ENCODE data around the gene TEX11.
"Not testable (repeated sequence)": the region's sequence is repeated elsewhere in the genome, so short reads cannot be mapped to it uniquely, and the experiment has no call there.

The TEX11 gene

GRCh38 chrX:70577442-70577841, 331.1 kb downstream of the TEX11 start:
- Histone ChIP-seq H3K79me2 (ENCODE audit: low read length) (no peaks in the 10 kb centered on the region), H3K27ac (ENCODE audit: low read length) (no peak overlapping the region), H3K9me3 (ENCODE audit: insufficient read depth, low read length) (no peaks in the 10 kb centered on the region), H3K4me2 (ENCODE audit: low read length) (no peak overlapping the region), H3K4me3 (ENCODE audit: low read length) (no peak overlapping the region), H3K36me3 (replicated peaks; ENCODE audit: low read depth, low read length) (no peaks in the 10 kb centered on the region), H2AFZ (ENCODE audit: low read depth, low read length) (no peak overlapping the region), H3K4me1 (ENCODE audit: low read length) (no peaks in the 10 kb centered on the region), H3K9ac (ENCODE audit: low read length) (no peak overlapping the region), H3K27me3 (ENCODE audit: low read depth, low read length) (no peaks in the 10 kb centered on the region), H4K20me1 (ENCODE audit: insufficient read depth, low read length) (no peaks in the 10 kb centered on the region)
- no peak for TF ChIP-seq EZH2phosphoT487 (IDR thresholded peaks at IDR 0.05; ENCODE audit: low read depth)
- no peak for TF ChIP-seq CTCF (IDR thresholded peaks at IDR 0.05; ENCODE audit: low read depth, low read length)

GRCh38 chrX:70569922-70570576, 338.5 kb downstream of the TEX11 start:
- H3K9ac ChIP-seq (ENCODE audit: low read length) = not testable (repeated sequence)

GRCh38 chrX:70554948-70555347, 353.6 kb downstream of the TEX11 start:
- Histone ChIP-seq H3K9me3 (ENCODE audit: insufficient read depth, low read length) (no peaks in the 10 kb centered on the region), H3K27ac (ENCODE audit: low read length) (no peak overlapping the region), H3K79me2 (ENCODE audit: low read length) (no peaks in the 10 kb centered on the region), H3K9ac (ENCODE audit: low read length) (no peak overlapping the region), H2AFZ (ENCODE audit: low read depth, low read length) (no peak overlapping the region), H3K36me3 (replicated peaks; ENCODE audit: low read depth, low read length) (no peaks in the 10 kb centered on the region), H3K4me2 (ENCODE audit: low read length) (no peak overlapping the region), H4K20me1 (ENCODE audit: insufficient read depth, low read length) (no peaks in the 10 kb centered on the region), H3K27me3 (ENCODE audit: low read depth, low read length) (no peaks in the 10 kb centered on the region), H3K4me1 (ENCODE audit: low read length) (peaks cover 16% of the 10 kb centered on the region), H3K4me3 (ENCODE audit: low read length) (no peak overlapping the region)
- no peak for TF ChIP-seq CTCF (IDR thresholded peaks at IDR 0.05; ENCODE audit: low read depth, low read length)
- no peak for TF ChIP-seq EZH2phosphoT487 (IDR thresholded peaks at IDR 0.05; ENCODE audit: low read depth)

More at GRCh38 chrX:70569922-70570576, 338.5 kb downstream of the TEX11 start:
- H3K27ac ChIP-seq (ENCODE audit: low read length); H3K4me3 ChIP-seq (ENCODE audit: low read length); H3K4me1 ChIP-seq (ENCODE audit: low read length); H3K9me3 ChIP-seq (ENCODE audit: insufficient read depth, low read length); H4K20me1 ChIP-seq (ENCODE audit: insufficient read depth, low read length); H3K79me2 ChIP-seq (ENCODE audit: low read length); H2AFZ ChIP-seq (ENCODE audit: low read depth, low read length); H3K27me3 ChIP-seq (ENCODE audit: low read depth, low read length); H3K36me3 ChIP-seq (replicated peaks; ENCODE audit: low read depth, low read length); H3K4me2 ChIP-seq (ENCODE audit: low read length): not testable (repeated sequence)

GRCh38 chrX:70554523-70554922, 354.0 kb downstream of the TEX11 start:
- no peak overlapping the region for H3K4me3 ChIP-seq (ENCODE audit: low read length)
- H3K4me2 ChIP-seq (ENCODE audit: low read length) = no peak overlapping the region
- no peak overlapping the region for H3K27ac ChIP-seq (ENCODE audit: low read length)
- H2AFZ ChIP-seq (ENCODE audit: low read depth, low read length) = no peak overlapping the region
- H3K36me3 ChIP-seq (replicated peaks; ENCODE audit: low read depth, low read length) = no peaks in the 10 kb centered on the region
- TF ChIP-seq CTCF (IDR thresholded peaks at IDR 0.05; ENCODE audit: low read depth, low read length) (no peak), EZH2phosphoT487 (IDR thresholded peaks at IDR 0.05; ENCODE audit: low read depth) (no peak)
- no peaks in the 10 kb centered on the region for H3K79me2 ChIP-seq (ENCODE audit: low read length)
- H4K20me1 ChIP-seq (ENCODE audit: insufficient read depth, low read length) = no peaks in the 10 kb centered on the region
- H3K9me3 ChIP-seq (ENCODE audit: insufficient read depth, low read length) = no peaks in the 10 kb centered on the region
- H3K4me1 ChIP-seq (ENCODE audit: low read length) = peaks cover 16% of the 10 kb centered on the region
- H3K27me3 ChIP-seq (ENCODE audit: low read depth, low read length) = no peaks in the 10 kb centered on the region
- H3K9ac ChIP-seq (ENCODE audit: low read length) = no peak overlapping the region

All from OCI-LY3 (cell line).